A549 (cell line): ENCODE measurements around the gene ZNF730. TPM values are rescaled to one million over a fixed set of nuclear protein-coding genes. Genes with fewer than 3 reads are reported as not detected.

Source experiments
- ATAC-seq, 2 experiments: fragments of 200-7000 bp in 1 of 2; fragments of >200 bp in 1 of 2; cut with Nextera tagmentation in 1 of 2; cut with Tn5 transposase in 1 of 2; 3 replicates each; pipeline versions ENCODE4 v1.8.0 to v1.9.1; 2018 to 2020; ENCODE audit warnings: mild to moderate bottlenecking in 1 of 2, moderate library complexity in 1 of 2
- CTCF ChIA-PET: fragments of 300-600 bp; sonication (Branson Sonifier 250); formaldehyde crosslinking; extraction: SDS; loops from one replicate; lab custom pipeline; 2021; ENCODE audit warnings: antibody characterized with exemption, inconsistent platforms; lab: Yijun Ruan, JAX
- POLR2A ChIA-PET: fragments of 350-600 bp; formaldehyde crosslinking; extraction: SDS; loops from one replicate; lab custom pipeline; 2021; ENCODE audit warnings: antibody characterized with exemption, inconsistent platforms; lab: Yijun Ruan, JAX
- DNase-seq, 2 experiments: peaks; one replicate each; pipeline versions ENCODE4 v3.0.0 to v3.0.0-alpha.2; 2011 to 2016; ENCODE audit warnings: low read depth in 1 of 2, low spot score in 1 of 2
- FAIRE-seq: peaks from 2 replicates; lab custom pipeline; 2011; peaks lifted over from hg19 to GRCh38; lab: Jason Lieb, UNC
- H3K27ac ChIP-seq, 2 experiments: fragments of >200 bp; sonication (Bioruptor Twin); formaldehyde crosslinking; 3 replicates each; pipeline ENCODE4 v1.5.1; 2016 to 2017
- H3K4me1 ChIP-seq: fragments of >200 bp; sonication (Bioruptor Twin); formaldehyde crosslinking; 3 replicates; pipeline ENCODE4 v1.6.1; 2016
- H3K4me2 ChIP-seq: fragments of >200 bp; sonication (Bioruptor Twin); formaldehyde crosslinking; 3 replicates; pipeline ENCODE4 v1.6.1; 2016
- H3K4me3 ChIP-seq: fragments of >200 bp; sonication (Bioruptor Twin); formaldehyde crosslinking; 3 replicates; pipeline ENCODE4 v1.5.1; 2016
- H3K9me3 ChIP-seq: fragments of >200 bp; sonication (Bioruptor Twin); formaldehyde crosslinking; 3 replicates; pipeline ENCODE4 v1.6.1; 2016
- ATOH8 ChIP-seq: fragments of 250-450 bp; sonication (Bioruptor Pico); IDR thresholded peaks from 2 replicates; pipeline ENCODE4 v1.5.0; 2020; ENCODE audit warnings: low read depth, mild to moderate bottlenecking, moderate library complexity
- BHLHE40 ChIP-seq: IDR thresholded peaks from 2 replicates; pipeline ENCODE4 v1.6.1; 2012; ENCODE audit warnings: low read depth, low read length, inconsistent platforms
- CBX2 ChIP-seq: fragments of 200-600 bp; sonication (generic); IDR thresholded peaks from 2 replicates; pipeline ENCODE4 v1.6.1; 2016; ENCODE audit warnings: low read depth, mild to moderate bottlenecking, borderline replicate concordance
- CBX8 ChIP-seq: fragments of 200-600 bp; sonication (generic); IDR thresholded peaks from 2 replicates; pipeline ENCODE4 v1.6.1; 2016
- CEBPB ChIP-seq, 2 experiments: fragments of >200 bp in 1 of 2; sonication (Bioruptor Twin) in 1 of 2; formaldehyde crosslinking in 1 of 2; IDR thresholded peaks; 2 replicates each; pipeline ENCODE4 v1.6.1; 2012 to 2016
- CHD4 ChIP-seq: fragments of 200-600 bp; sonication (generic); IDR thresholded peaks from 2 replicates; pipeline ENCODE4 v1.6.1; 2016; ENCODE audit warnings: antibody characterized with exemption, mild to moderate bottlenecking, borderline replicate concordance
- CTCF ChIP-seq: fragments of >200 bp; sonication (Bioruptor Twin); formaldehyde crosslinking; IDR thresholded peaks from 3 replicates; pipeline ENCODE4 v1.5.1; 2016
- EP300 ChIP-seq, 2 experiments: fragments of >200 bp; sonication (Bioruptor Twin); formaldehyde crosslinking; IDR thresholded peaks; 2 replicates in 1 of 2; 3 replicates in 1 of 2; pipeline ENCODE4 v1.6.1; 2016 to 2017
- FOSB ChIP-seq: fragments of 250-450 bp; sonication (Bioruptor Pico); IDR thresholded peaks from 2 replicates; pipeline ENCODE4 v1.5.0; 2020; ENCODE audit warnings: mild to moderate bottlenecking, moderate library complexity
- FOSL2 ChIP-seq, 2 experiments: fragments of 450-650 bp in 1 of 2; fragments of >200 bp in 1 of 2; sonication (Bioruptor Twin) in 1 of 2; formaldehyde crosslinking; IDR thresholded peaks; 2 replicates each; pipeline versions ENCODE4 v1.5.0 to v1.6.1; 2016 to 2020; ENCODE audit warnings: mild to moderate bottlenecking in 1 of 2, moderate library complexity in 1 of 2
- HEYL ChIP-seq: fragments of 250-450 bp; sonication (Bioruptor Pico); IDR thresholded peaks from 2 replicates; pipeline ENCODE4 v1.8.0; 2021; ENCODE audit warnings: mild to moderate bottlenecking, moderate library complexity
- HMGXB4 ChIP-seq: fragments of 250-450 bp; sonication (Bioruptor Pico); IDR thresholded peaks from 2 replicates; pipeline ENCODE4 v1.5.0; 2021; ENCODE audit warnings: mild to moderate bottlenecking, moderate library complexity, borderline replicate concordance
- HOXB13 ChIP-seq: fragments of 250-450 bp; sonication (Bioruptor Pico); IDR thresholded peaks from 2 replicates; pipeline ENCODE4 v1.5.0; 2020; ENCODE audit warnings: low read depth, mild to moderate bottlenecking, moderate library complexity
- JUN ChIP-seq, 2 experiments: fragments of >200 bp; sonication (Bioruptor Twin); formaldehyde crosslinking; IDR thresholded peaks; 2 replicates in 1 of 2; 3 replicates in 1 of 2; pipeline ENCODE4 v1.6.1; 2016 to 2017
- KDM5A ChIP-seq: fragments of 200-600 bp; sonication (generic); IDR thresholded peaks from 2 replicates; pipeline ENCODE4 v1.6.1; 2016; ENCODE audit warnings: antibody characterized with exemption, mild to moderate bottlenecking
- NFE2L2 ChIP-seq: fragments of 150-350 bp; conservative IDR thresholded peaks from 2 replicates; pipeline ENCODE4 v1.6.1; 2014; ENCODE audit warnings: low read length
- NR3C1 ChIP-seq: fragments of >200 bp; sonication (Bioruptor Twin); formaldehyde crosslinking; IDR thresholded peaks from 3 replicates; pipeline ENCODE4 v1.6.1; 2017
- RAD21 ChIP-seq, 2 experiments: fragments of >200 bp in 1 of 2; sonication (Bioruptor Twin) in 1 of 2; formaldehyde crosslinking in 1 of 2; IDR thresholded peaks in 1 of 2; conservative IDR thresholded peaks in 1 of 2; 2 replicates in 1 of 2; 3 replicates in 1 of 2; pipeline ENCODE4 v1.6.1; 2012 to 2018; ENCODE audit warnings: inconsistent platforms in 1 of 2
- RARB ChIP-seq: fragments of 250-450 bp; sonication (Bioruptor Pico); IDR thresholded peaks from 2 replicates; pipeline ENCODE4 v1.8.0; 2021; ENCODE audit warnings: mild to moderate bottlenecking, moderate library complexity
- RCOR1 ChIP-seq: fragments of 150-350 bp; IDR thresholded peaks from 2 replicates; pipeline ENCODE4 v1.6.1; 2014; ENCODE audit warnings: antibody characterized with exemption, low read length, low read depth
- REST ChIP-seq: fragments of 200-600 bp; sonication (generic); IDR thresholded peaks from 2 replicates; pipeline ENCODE4 v1.6.1; 2016; ENCODE audit warnings: antibody characterized with exemption, mild to moderate bottlenecking, moderate library complexity
- RNF2 ChIP-seq: fragments of 200-600 bp; sonication (generic); IDR thresholded peaks from 2 replicates; pipeline ENCODE4 v1.6.1; 2016; ENCODE audit warnings: low read depth, mild to moderate bottlenecking, antibody characterized with exemption, moderate library complexity, borderline replicate concordance
- SMC3 ChIP-seq: fragments of >200 bp; sonication (Bioruptor Twin); formaldehyde crosslinking; IDR thresholded peaks from 3 replicates; pipeline ENCODE4 v1.6.1; 2018; ENCODE audit warnings: inconsistent platforms
- SREBF2 ChIP-seq: fragments of 450-650 bp; IDR thresholded peaks from 2 replicates; pipeline ENCODE4 v1.6.1; 2014; ENCODE audit warnings: mild to moderate bottlenecking, moderate library complexity
- ZC3H11A ChIP-seq: fragments of 450-650 bp; IDR thresholded peaks from 2 replicates; pipeline ENCODE4 v1.6.1; 2014; ENCODE audit warnings: antibody characterized with exemption, mild to moderate bottlenecking
- ZFP36 ChIP-seq: fragments of 450-650 bp; IDR thresholded peaks from 2 replicates; pipeline ENCODE4 v1.6.1; 2014; ENCODE audit warnings: borderline replicate concordance; ENCODE audit not compliant: partially characterized antibody
- ZNF302 ChIP-seq: fragments of 250-450 bp; sonication (Bioruptor Pico); IDR thresholded peaks from 2 replicates; pipeline ENCODE4 v1.9.0; 2021; ENCODE audit warnings: inconsistent platforms, mild to moderate bottlenecking, moderate library complexity
- ZSCAN20 ChIP-seq: fragments of 250-450 bp; sonication (Bioruptor Pico); IDR thresholded peaks from 2 replicates; pipeline ENCODE4 v1.8.0; 2022; ENCODE audit warnings: mild to moderate bottlenecking, moderate library complexity
- WGBS: methylation state at CpG from one replicate; pipeline ENCODE4 v1.1.6; 2017; ENCODE audit errors: missing lambda C conversion rate; 5-methylcytosine and 5-hydroxymethylcytosine counted together
- polyA plus RNA-seq, 4 experiments: library from polyadenylated mRNA; depleted of rRNA in 3 of 4; stranded (reverse); fragments of >200 nt; fragmentation: RNase III in 1 of 4; extraction: RNeasy Plus Mini Kit Qiagen cat#74134 plus additional on column Dnase treatment in 1 of 4; gene quantifications; 2 replicates in 3 of 4; 3 replicates in 1 of 4; pipeline ENCODE4 v1.2.3, GENCODE V29; 2011 to 2017

Gene ZNF730
- polyA plus RNA-seq, 2 of the 4 experiments (the other 2 are of a cell fraction), result not detected

GRCh38 chr19:23101241-23101640, 15.6 kb upstream of the ZNF730 start:
- Histone ChIP-seq H3K9me3 (peaks cover 33% of the 10 kb centered on the region), H3K4me2 (no peak overlapping the region), H3K4me3 (no peak overlapping the region), H3K27ac (no peak overlapping the region), H3K4me1 (no peaks in the 10 kb centered on the region)
- ATAC-seq (no peak), FAIRE-seq (no peak), DNase-seq (no peak)
- ChIA-PET CTCF (no interaction called here), POLR2A (no interaction called here)
- WGBS, result 17% methylated on average over 4 of the region's 4 CpGs
- TF ChIP-seq ZC3H11A (no peak), HOXB13 (CRISPR knock-in tag) (no peak), CTCF (no peak), BHLHE40 (no peak), SMC3 (no peak), SREBF2 (no peak), RCOR1 (no peak), CHD4 (no peak), RNF2 (no peak), NFE2L2 (no peak), FOSL2 (IDR thresholded peaks at IDR 0.05) (no peak), FOSL2 (CRISPR knock-in tag; IDR thresholded peaks at IDR 0.05) (no peak), HMGXB4 (CRISPR knock-in tag) (no peak), FOSB (CRISPR knock-in tag) (no peak), ATOH8 (no peak), JUN (IDR thresholded peaks at IDR 0.05) (no peak)

- POLR2A ChIA-PET, result no interaction called here
- CTCF ChIA-PET, result no interaction called here
- FAIRE-seq, result no peak
- TF ChIP-seq RAD21 (conservative IDR thresholded peaks at IDR 0.05 in 1 of 2, IDR thresholded peaks at IDR 0.05 in 1 of 2) (no peak), ZSCAN20 (CRISPR knock-in tag) (no peak), ZFP36 (no peak), ZNF302 (CRISPR knock-in tag) (no peak), RNF2 (no peak), CBX2 (no peak), EP300 (IDR thresholded peaks at IDR 0.05) (no peak), RCOR1 (no peak), RARB (no peak), HOXB13 (CRISPR knock-in tag) (no peak), REST (no peak), ZC3H11A (no peak), NR3C1 (no peak), HEYL (CRISPR knock-in tag) (no peak), CEBPB (IDR thresholded peaks at IDR 0.05) (no peak), CBX8 (no peak), SMC3 (no peak), CTCF (no peak), KDM5A (no peak)
Measured at GRCh38 chr19:23118400-23118799, 1.6 kb downstream of the ZNF730 start.

More at GRCh38 chr19:23118400-23118799, 1.6 kb downstream of the ZNF730 start:
- H3K4me3 ChIP-seq, result no peak overlapping the region
- 65% methylated on average over 3 of the region's 3 CpGs for WGBS
- DNase-seq, result no peak
- H3K4me1 ChIP-seq, result no peaks in the 10 kb centered on the region
- H3K9me3 ChIP-seq, result peaks cover 44% of the 10 kb centered on the region
- ATAC-seq, result no peak
- no peak overlapping the region for H3K27ac ChIP-seq
- no peak overlapping the region for H3K4me2 ChIP-seq
